GM23338 (cell line): ENCODE results near the gene SORBS2.

Experiments
- CREB1 ChIP-seq: fragments of 250-450 bp; sonication (Bioruptor Pico); IDR thresholded peaks from 2 replicates; pipeline ENCODE4 v1.5.0; 2020; ENCODE audit warnings: low read depth, mild to moderate bottlenecking, moderate library complexity
- EZH2 ChIP-seq: fragments of 200-600 bp; sonication (generic); IDR thresholded peaks from one replicate; pipeline ENCODE4 v1.8.0; 2017; ENCODE audit warnings: antibody characterized with exemption, mild to moderate bottlenecking, low read depth; ENCODE audit not compliant: unreplicated experiment
- EZH2phosphoT487 ChIP-seq: fragments of 200-600 bp; sonication (generic); IDR thresholded peaks from one replicate; pipeline ENCODE4 v1.8.1; 2018; ENCODE audit warnings: antibody characterized with exemption; ENCODE audit not compliant: unreplicated experiment
- JUNB ChIP-seq: IDR thresholded peaks from one replicate; pipeline ENCODE4 v1.6.1; 2016; ENCODE audit warnings: antibody characterized with exemption; ENCODE audit not compliant: unreplicated experiment
- NANOG ChIP-seq: IDR thresholded peaks from 2 replicates; pipeline ENCODE4 v1.6.1; 2016; ENCODE audit warnings: antibody characterized with exemption, borderline replicate concordance
- POLR2AphosphoS5 ChIP-seq: IDR thresholded peaks from 2 replicates; pipeline ENCODE4 v1.6.1; 2016; ENCODE audit warnings: antibody characterized with exemption, low read depth
- REST ChIP-seq: IDR thresholded peaks from one replicate; pipeline ENCODE4 v1.6.1; 2018; ENCODE audit warnings: antibody characterized with exemption; ENCODE audit not compliant: unreplicated experiment
- STAT1 ChIP-seq: IDR thresholded peaks from one replicate; pipeline ENCODE4 v1.6.1; 2016; ENCODE audit warnings: antibody characterized with exemption; ENCODE audit not compliant: unreplicated experiment
- ZNF114 ChIP-seq: fragments of 250-450 bp; sonication (Bioruptor Pico); IDR thresholded peaks from 2 replicates; pipeline ENCODE4 v1.5.0; 2020; ENCODE audit warnings: mild to moderate bottlenecking, moderate library complexity
- ZNF331 ChIP-seq: fragments of 250-450 bp; sonication (Bioruptor Pico); IDR thresholded peaks from 2 replicates; pipeline ENCODE4 v1.5.0; 2020; ENCODE audit warnings: low read depth, mild to moderate bottlenecking, moderate library complexity
- ZNF462 ChIP-seq: fragments of 250-450 bp; sonication (Bioruptor Pico); IDR thresholded peaks from 2 replicates; pipeline ENCODE4 v1.5.0; 2020; ENCODE audit warnings: mild to moderate bottlenecking, moderate library complexity
- TF ChIP-seq, protein P1 (sequence below), 2 experiments: fragments of 200-600 bp in 1 of 2; sonication (generic) in 1 of 2; conservative IDR thresholded peaks; 2 replicates each; pipeline versions ENCODE4 v1.5.1 to v1.6.1; 2016 to 2017; ENCODE audit warnings: antibody characterized with exemption in 2 of 2, low read depth in 2 of 2, mild to moderate bottlenecking in 2 of 2, moderate library complexity in 1 of 2
- TF ChIP-seq, protein P2 (sequence below): IDR thresholded peaks from 2 replicates; pipeline ENCODE4 v1.6.1; 2016; ENCODE audit warnings: antibody characterized with exemption

GRCh38 chr4:185549095-185549639, 262.8 kb downstream of the SORBS2 start:
- TF ChIP-seq, protein P1, sequence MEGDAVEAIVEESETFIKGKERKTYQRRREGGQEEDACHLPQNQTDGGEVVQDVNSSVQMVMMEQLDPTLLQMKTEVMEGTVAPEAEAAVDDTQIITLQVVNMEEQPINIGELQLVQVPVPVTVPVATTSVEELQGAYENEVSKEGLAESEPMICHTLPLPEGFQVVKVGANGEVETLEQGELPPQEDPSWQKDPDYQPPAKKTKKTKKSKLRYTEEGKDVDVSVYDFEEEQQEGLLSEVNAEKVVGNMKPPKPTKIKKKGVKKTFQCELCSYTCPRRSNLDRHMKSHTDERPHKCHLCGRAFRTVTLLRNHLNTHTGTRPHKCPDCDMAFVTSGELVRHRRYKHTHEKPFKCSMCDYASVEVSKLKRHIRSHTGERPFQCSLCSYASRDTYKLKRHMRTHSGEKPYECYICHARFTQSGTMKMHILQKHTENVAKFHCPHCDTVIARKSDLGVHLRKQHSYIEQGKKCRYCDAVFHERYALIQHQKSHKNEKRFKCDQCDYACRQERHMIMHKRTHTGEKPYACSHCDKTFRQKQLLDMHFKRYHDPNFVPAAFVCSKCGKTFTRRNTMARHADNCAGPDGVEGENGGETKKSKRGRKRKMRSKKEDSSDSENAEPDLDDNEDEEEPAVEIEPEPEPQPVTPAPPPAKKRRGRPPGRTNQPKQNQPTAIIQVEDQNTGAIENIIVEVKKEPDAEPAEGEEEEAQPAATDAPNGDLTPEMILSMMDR (conservative IDR thresholded peaks at IDR 0.05; ENCODE audit: low read depth in 2 of 2), result no peak
- TF ChIP-seq REST (no peak), POLR2AphosphoS5 (no peak), EZH2phosphoT487 (no peak), EZH2 (no peak), ZNF114 (no peak), ZNF331 (no peak), ZNF462 (CRISPR knock-in tag) (no peak), CREB1 (CRISPR knock-in tag) (no peak), NANOG (no peak), JUNB (no peak), STAT1 (no peak)
- TF ChIP-seq, protein P2, sequence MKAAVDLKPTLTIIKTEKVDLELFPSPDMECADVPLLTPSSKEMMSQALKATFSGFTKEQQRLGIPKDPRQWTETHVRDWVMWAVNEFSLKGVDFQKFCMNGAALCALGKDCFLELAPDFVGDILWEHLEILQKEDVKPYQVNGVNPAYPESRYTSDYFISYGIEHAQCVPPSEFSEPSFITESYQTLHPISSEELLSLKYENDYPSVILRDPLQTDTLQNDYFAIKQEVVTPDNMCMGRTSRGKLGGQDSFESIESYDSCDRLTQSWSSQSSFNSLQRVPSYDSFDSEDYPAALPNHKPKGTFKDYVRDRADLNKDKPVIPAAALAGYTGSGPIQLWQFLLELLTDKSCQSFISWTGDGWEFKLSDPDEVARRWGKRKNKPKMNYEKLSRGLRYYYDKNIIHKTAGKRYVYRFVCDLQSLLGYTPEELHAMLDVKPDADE, result no peak
